Caco-2 (cell line): ENCODE results near the gene MARK2. TPM values are rescaled to one million over a fixed set of nuclear protein-coding genes. Genes with fewer than 3 reads are reported as not detected.
"Not testable (repeated sequence)": the region's sequence is repeated elsewhere in the genome, so short reads cannot be mapped to it uniquely, and the experiment has no call there.

Experiments used
- BruUV-seq: library from RNA; stranded (reverse); fragments of 400-500 nt; replicated peaks from 2 replicates; lab custom pipeline; 2021; lab: Mats Ljungman, UMichigan
- CTCF ChIA-PET: fragments of 300-600 bp; sonication (Branson Sonifier 250); formaldehyde crosslinking; loops from one replicate; lab custom pipeline; 2022; ENCODE audit warnings: antibody characterized with exemption; lab: Charles Lee
- POLR2A ChIA-PET: fragments of 300-600 bp; sonication (Branson Sonifier 250); formaldehyde crosslinking; loops from one replicate; lab custom pipeline; 2022; ENCODE audit warnings: antibody characterized with exemption; lab: Charles Lee
- DNase-seq, 2 experiments: peaks; one replicate each; pipeline versions ENCODE4 v3.0.0 to v3.0.0-alpha.2; 2020 to 2022
- H3K27me3 ChIP-seq: replicated peaks from 2 replicates; pipeline ENCODE4 v1.6.0; 2011; ENCODE audit warnings: low read length; ENCODE audit not compliant: control insufficient read depth, insufficient read depth
- H3K36me3 ChIP-seq: 2 replicates; pipeline ENCODE4 v1.5.1; 2011; ENCODE audit warnings: low read length; ENCODE audit not compliant: control insufficient read depth, insufficient read depth
- H3K4me1 ChIP-seq: fragments of 250-450 bp; sonication (Bioruptor Pico); 2 replicates; pipeline ENCODE4 v1.5.1; 2020; ENCODE audit warnings: mild to moderate bottlenecking
- H3K4me3 ChIP-seq: 2 replicates; pipeline ENCODE4 v1.5.1; 2011; ENCODE audit warnings: low read depth, mild to moderate bottlenecking, control low read depth, low read length
- H3K9me3 ChIP-seq: fragments of 250-450 bp; sonication (Bioruptor Pico); 2 replicates; pipeline ENCODE4 v1.5.1; 2020; ENCODE audit warnings: mild to moderate bottlenecking, moderate library complexity
- H3K27ac Mint-ChIP-seq: one replicate; pipeline ENCODE4 v1.8.0; 2022; ENCODE audit warnings: mixed read lengths; ENCODE audit not compliant: unreplicated experiment
- H3K27me3 Mint-ChIP-seq: one replicate; pipeline ENCODE4 v1.8.0; 2022; ENCODE audit warnings: mixed read lengths; ENCODE audit not compliant: insufficient read depth, unreplicated experiment
- H3K36me3 Mint-ChIP-seq: one replicate; pipeline ENCODE4 v1.8.0; 2022; ENCODE audit warnings: mild to moderate bottlenecking, mixed read lengths; ENCODE audit not compliant: insufficient read depth, unreplicated experiment
- H3K4me1 Mint-ChIP-seq: one replicate; pipeline ENCODE4 v1.8.0; 2022; ENCODE audit warnings: low read depth, mixed read lengths; ENCODE audit not compliant: unreplicated experiment
- H3K4me3 Mint-ChIP-seq: one replicate; pipeline ENCODE4 v1.8.0; 2022; ENCODE audit warnings: mild to moderate bottlenecking, moderate library complexity, mixed read lengths; ENCODE audit not compliant: unreplicated experiment
- H3K9me3 Mint-ChIP-seq: one replicate; pipeline ENCODE4 v1.8.0; 2022; ENCODE audit warnings: mixed read lengths; ENCODE audit not compliant: unreplicated experiment
- CTCF ChIP-seq, 2 experiments: fragments of 200-600 bp in 1 of 2; IDR thresholded peaks; 1 replicate in 1 of 2; 2 replicates in 1 of 2; pipeline versions ENCODE4 v1.5.1 to v1.8.0; 2011 to 2022; ENCODE audit warnings: antibody characterized with exemption in 1 of 2, control low read depth in 1 of 2, inconsistent platforms in 1 of 2, low read depth in 1 of 2, low read length in 1 of 2, mild to moderate bottlenecking in 1 of 2, moderate library complexity in 1 of 2; ENCODE audit not compliant: insufficient read depth in 1 of 2, severe bottlenecking in 1 of 2, unreplicated experiment in 1 of 2
- intact Hi-C: fragments of 100-400 bp; cut with micrococcal nuclease; formaldehyde crosslinking; loops from one replicate; pipeline ENCODE4 v1.10.0; 2022; ENCODE audit not compliant: unreplicated experiment
- total RNA-seq: library from RNA; stranded (reverse); gene quantifications from 2 replicates; pipeline ENCODE4 v1.2.3, GENCODE V29; 2022

The MARK2 gene
- total RNA-seq, 1 experiment from 2014 or later = 63.5 TPM

- Mint-ChIP-seq H3K27me3 (no peaks in the 10 kb centered on the region), H3K36me3 (peaks cover 76% of the 10 kb centered on the region), H3K4me3 (no peak overlapping the region)
Measured at GRCh38 chr11:63862923-63863322, 24.0 kb downstream of the MARK2 start.

GRCh38 chr11:63863620-63864019 lies 24.7 kb downstream of the MARK2 start:
- POLR2A ChIA-PET, H3K9me3 ChIP-seq, intact Hi-C loops, BruUV-seq, CTCF ChIA-PET, H3K27me3 Mint-ChIP-seq, H3K36me3 ChIP-seq, DNase-seq, H3K4me3 Mint-ChIP-seq, H3K27me3 ChIP-seq, H3K27ac Mint-ChIP-seq, H3K9me3 Mint-ChIP-seq, H3K4me3 ChIP-seq, H3K4me1 ChIP-seq: not testable (repeated sequence)
- Mint-ChIP-seq H3K4me1 (peaks cover 19% of the 10 kb centered on the region), H3K36me3 (peaks cover 71% of the 10 kb centered on the region)

More at GRCh38 chr11:63862923-63863322, 24.0 kb downstream of the MARK2 start:
- H3K9me3 ChIP-seq = no peaks in the 10 kb centered on the region
- no peak for TF ChIP-seq CTCF (IDR thresholded peaks at IDR 0.05; ENCODE audit: insufficient read depth in 1 of 2, low read depth in 1 of 2, low read length in 1 of 2, severe bottlenecking in 1 of 2, unreplicated experiment in 1 of 2)
- H3K4me1 Mint-ChIP-seq = peaks cover 22% of the 10 kb centered on the region
- POLR2A ChIA-PET = interaction anchor here (0.6 kb wide), 1 partner anchor 52 kb away, joined by 15 read pairs; no protein-coding TSS in a partner anchor
- H3K36me3 ChIP-seq = peaks cover 3% of the 10 kb centered on the region; the same call in 1 of the 2 replicates
- CTCF ChIA-PET = interaction anchor here (0.7 kb wide), 1 partner anchor 24 kb away, joined by 3 read pairs; the partner anchor contains the start of gene MARK2
- peaks cover 12% of the 10 kb centered on the region for H3K4me1 ChIP-seq
- BruUV-seq = no TSS peak
- no peak overlapping the region for H3K4me3 ChIP-seq
- intact Hi-C loops = no loop called here
- H3K27me3 ChIP-seq = no peaks in the 10 kb centered on the region
- no peak for DNase-seq
- no peaks in the 10 kb centered on the region for H3K9me3 Mint-ChIP-seq
- peak overlapping the region; percentile 29 for H3K27ac Mint-ChIP-seq

- Histone ChIP-seq H3K27me3 (no peaks in the 10 kb centered on the region), H3K4me3 (no peak overlapping the region), H3K36me3 (peaks cover 5% of the 10 kb centered on the region), H3K4me1 (no peaks in the 10 kb centered on the region), H3K9me3 (no peaks in the 10 kb centered on the region)
- Mint-ChIP-seq H3K27me3 (no peaks in the 10 kb centered on the region), H3K36me3 (peaks cover 51% of the 10 kb centered on the region), H3K4me3 (no peak overlapping the region), H3K27ac (no peak overlapping the region), H3K9me3 (no peaks in the 10 kb centered on the region), H3K4me1 (peaks cover 24% of the 10 kb centered on the region)
- TF ChIP-seq CTCF (IDR thresholded peaks at IDR 0.05; ENCODE audit: insufficient read depth in 1 of 2, low read depth in 1 of 2, low read length in 1 of 2, severe bottlenecking in 1 of 2, unreplicated experiment in 1 of 2) = no peak
- no TSS peak for BruUV-seq
- no peak for DNase-seq
- POLR2A ChIA-PET = interaction anchor here (0.6 kb wide), 1 partner anchor 45 kb away, joined by 3 read pairs; no protein-coding TSS in a partner anchor
- CTCF ChIA-PET = no interaction called here
- intact Hi-C loops = no loop called here
Measured at GRCh38 chr11:63866211-63866610, 27.3 kb downstream of the MARK2 start.
